Fibroblast of villous mesenchyme (primary cell): ENCODE data around the gene PHF23. TPM values are rescaled to one million over a fixed set of nuclear protein-coding genes. Genes with fewer than 3 reads are reported as not detected.

ENCODE experiments used
- DNase-seq: peaks from one replicate; pipeline ENCODE4 v3.0.0-alpha.2; 2010; ENCODE audit warnings: low read depth
- H3K4me3 ChIP-seq: 2 replicates; pipeline ENCODE4 v1.5.1; 2011; ENCODE audit warnings: low read depth, mild to moderate bottlenecking, low read length
- total RNA-seq: library from RNA; depleted of rRNA; stranded (reverse); fragments of >200 nt; gene quantifications from 2 replicates; pipeline ENCODE4 v1.2.3, GENCODE V29; 2012
- TF ChIP-seq, protein P1 (sequence below): IDR thresholded peaks from 2 replicates; pipeline ENCODE4 v1.5.1; 2012; ENCODE audit warnings: low read depth, mild to moderate bottlenecking, low read length; ENCODE audit not compliant: insufficient read depth

PHF23 gene
- total RNA-seq, 1 donor = 51.8 TPM

DNA sequence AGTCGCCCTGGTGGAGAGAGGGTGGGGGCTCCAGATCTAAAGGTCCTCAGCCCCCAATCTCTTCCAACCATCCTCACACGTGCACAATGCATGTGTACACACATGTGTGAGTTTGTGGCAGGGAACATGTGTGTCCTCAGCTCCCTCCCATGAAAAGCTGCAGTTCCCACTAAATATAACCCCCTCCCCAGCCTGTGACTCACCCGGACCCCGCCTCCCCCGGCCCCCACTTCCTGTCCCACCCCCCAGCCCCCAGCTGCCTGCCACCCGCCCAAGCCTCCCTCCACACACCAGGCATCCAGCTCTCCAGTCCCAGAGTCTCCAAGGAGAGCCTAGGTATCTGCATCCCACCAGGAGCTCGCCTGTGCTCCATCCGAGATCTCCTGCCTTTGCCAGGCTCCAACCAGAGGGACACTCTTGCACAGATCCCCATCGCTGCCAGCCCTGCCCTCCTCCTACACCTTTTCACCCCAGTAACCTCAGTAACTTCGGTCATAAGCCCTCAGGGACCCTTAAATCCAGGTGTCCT, 23.5 kb downstream of the PHF23 start:
- H3K4me3 ChIP-seq = peak overlapping the region; percentile 77
- peak; percentile 20 for DNase-seq
- TF ChIP-seq, protein P1, sequence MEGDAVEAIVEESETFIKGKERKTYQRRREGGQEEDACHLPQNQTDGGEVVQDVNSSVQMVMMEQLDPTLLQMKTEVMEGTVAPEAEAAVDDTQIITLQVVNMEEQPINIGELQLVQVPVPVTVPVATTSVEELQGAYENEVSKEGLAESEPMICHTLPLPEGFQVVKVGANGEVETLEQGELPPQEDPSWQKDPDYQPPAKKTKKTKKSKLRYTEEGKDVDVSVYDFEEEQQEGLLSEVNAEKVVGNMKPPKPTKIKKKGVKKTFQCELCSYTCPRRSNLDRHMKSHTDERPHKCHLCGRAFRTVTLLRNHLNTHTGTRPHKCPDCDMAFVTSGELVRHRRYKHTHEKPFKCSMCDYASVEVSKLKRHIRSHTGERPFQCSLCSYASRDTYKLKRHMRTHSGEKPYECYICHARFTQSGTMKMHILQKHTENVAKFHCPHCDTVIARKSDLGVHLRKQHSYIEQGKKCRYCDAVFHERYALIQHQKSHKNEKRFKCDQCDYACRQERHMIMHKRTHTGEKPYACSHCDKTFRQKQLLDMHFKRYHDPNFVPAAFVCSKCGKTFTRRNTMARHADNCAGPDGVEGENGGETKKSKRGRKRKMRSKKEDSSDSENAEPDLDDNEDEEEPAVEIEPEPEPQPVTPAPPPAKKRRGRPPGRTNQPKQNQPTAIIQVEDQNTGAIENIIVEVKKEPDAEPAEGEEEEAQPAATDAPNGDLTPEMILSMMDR = no peak

- peak overlapping the region; percentile 62 for H3K4me3 ChIP-seq
- DNase-seq = no peak
- TF ChIP-seq, protein P1 = no peak
These were observed 24.1 kb downstream of the PHF23 start for GRCh38 chr17:7215136-7215638.

DNA sequence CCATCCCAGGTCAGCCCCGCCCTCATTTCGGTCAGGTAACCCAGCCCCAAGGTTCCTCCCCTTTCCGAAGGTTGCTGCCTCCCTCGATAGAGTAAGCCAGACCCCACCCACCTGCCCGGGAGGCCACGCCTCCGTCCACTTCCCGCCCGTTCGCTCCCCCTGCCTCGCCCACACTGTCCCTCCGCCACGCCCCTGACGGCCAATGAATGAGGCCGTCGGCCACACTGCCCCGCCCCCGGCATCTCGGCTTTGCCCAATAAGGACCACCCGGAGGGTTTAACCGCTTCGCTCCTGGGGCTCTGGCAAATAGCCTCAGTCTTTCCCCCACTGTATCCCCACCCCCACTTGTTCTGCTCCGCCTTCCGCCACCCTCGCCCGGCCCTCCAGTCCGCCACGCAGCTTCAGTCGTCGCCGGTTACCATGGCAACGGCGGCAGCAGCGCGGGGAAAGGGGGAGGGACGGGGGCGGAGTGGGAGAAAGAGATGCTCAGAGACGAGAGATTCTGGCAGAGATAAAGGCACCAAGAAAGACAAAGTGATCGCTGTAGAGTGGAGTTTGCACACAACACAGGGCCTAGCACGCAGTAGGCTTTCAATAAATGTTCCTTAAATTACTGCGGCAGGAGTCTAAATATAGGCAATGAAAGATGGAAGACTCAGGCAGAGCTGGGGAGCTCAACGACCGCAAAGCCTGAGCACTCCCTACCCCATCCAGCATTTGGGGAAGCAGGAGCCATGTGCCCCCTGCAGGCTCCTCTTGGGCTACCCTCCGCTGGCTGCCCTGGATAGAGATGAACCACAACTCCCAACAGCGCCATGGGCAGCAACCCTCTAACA, 24.7 kb downstream of the PHF23 start:
- DNase-seq = peak; percentile 96
- H3K4me3 ChIP-seq = peak overlapping the region; percentile 62
- TF ChIP-seq, protein P1 = peak; percentile 57

GRCh38 chr17:7213895-7214299, 25.4 kb downstream of the PHF23 start:
- TF ChIP-seq, protein P1 = peak; percentile 52
- DNase-seq = peak; percentile 81
- H3K4me3 ChIP-seq = peak overlapping the region; percentile 62

DNA sequence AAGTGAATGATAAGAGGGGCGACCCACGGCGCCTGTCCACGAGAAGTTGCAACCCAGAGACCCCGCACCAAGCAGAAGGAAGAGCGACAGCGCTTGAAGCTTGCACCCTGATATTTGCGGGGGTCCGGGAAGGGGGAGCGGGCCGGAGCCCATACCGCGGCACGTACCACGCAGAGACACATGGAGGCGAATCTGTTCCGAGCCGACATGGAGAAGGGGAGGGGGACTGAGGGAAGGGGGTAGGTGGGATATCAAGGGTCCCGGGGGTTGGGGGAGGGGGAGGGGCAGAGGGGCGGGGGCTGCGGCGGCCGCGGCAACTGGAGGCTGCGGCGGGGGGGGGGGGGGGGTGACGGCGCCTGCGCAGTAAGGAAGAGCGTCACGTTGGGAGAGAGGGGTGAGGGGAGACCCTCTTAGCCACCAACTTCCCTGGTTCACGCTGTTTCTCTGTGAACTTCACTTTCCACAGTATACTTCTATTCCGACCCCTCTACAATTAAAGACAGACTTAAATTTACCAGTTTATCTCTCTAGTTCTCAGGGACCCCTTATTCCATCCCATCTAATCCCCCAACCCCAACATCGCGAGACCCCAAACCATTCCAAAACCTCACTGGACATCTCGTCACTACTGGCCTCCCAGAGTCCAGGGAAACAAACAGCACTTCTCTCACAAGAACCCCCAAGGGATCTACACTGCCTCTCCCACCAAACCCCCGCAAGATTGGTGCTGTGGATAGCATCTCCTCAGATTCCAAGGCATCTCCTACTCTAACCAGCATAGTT, 27.6 kb downstream of the PHF23 start:
- no peak for DNase-seq
- peak overlapping the region; percentile 37 for H3K4me3 ChIP-seq
- TF ChIP-seq, protein P1 = no peak

DNA sequence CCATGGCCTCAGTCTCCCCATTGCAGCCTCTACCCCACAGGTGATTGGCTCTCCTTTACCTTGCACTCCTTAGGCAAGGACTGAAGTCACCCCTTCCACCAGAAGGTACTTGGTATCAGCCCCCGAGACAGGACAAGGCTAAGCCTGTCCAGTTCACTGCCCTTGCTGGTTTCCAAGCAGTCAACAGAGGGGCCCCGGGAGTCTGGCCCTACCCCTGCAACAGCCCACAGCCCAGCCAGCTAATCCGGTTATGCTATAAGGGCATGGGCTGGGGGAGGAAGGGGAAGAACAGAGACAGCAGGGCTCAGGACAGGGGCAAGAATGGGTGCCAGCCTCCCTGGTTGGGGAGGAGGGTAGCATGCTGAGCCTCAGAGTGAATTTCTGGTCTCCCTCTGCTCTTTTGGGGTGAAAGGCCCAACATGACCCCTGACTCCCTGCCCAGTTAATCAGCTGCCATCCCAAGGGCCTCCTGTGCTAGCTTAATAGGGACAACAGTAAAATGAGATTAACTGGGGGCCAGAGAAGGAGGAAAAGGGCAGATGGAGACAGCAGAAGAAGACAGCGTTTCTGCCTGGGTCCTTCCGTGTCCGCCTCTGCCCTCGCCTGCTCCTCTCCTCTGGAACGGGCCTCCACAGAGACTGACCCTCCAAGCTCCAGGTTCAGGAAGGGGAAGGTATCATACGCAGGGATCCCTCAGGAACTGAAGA, 30.4 kb downstream of the PHF23 start:
- H3K4me3 ChIP-seq = no peak overlapping the region
- DNase-seq = no peak
- TF ChIP-seq, protein P1 = no peak
